HepG2 (cell line): ENCODE measurements around the gene CIAO2B. TPM values are rescaled to one million over a fixed set of nuclear protein-coding genes. Genes with fewer than 3 reads are reported as not detected.

Experiments
- CBX1 ChIP-seq: IDR thresholded peaks from one replicate; pipeline ENCODE4 v1.6.1; 2016; ENCODE audit warnings: antibody characterized with exemption, low read depth
- CEBPG ChIP-seq: IDR thresholded peaks from 2 replicates; pipeline ENCODE4 v1.6.1; 2016
- ERF ChIP-seq: IDR thresholded peaks from 2 replicates; pipeline ENCODE4 v1.6.1; 2018; ENCODE audit warnings: missing biosample characterization, missing genetic modification reagents
- FOXK1 ChIP-seq: sonication (generic); formaldehyde crosslinking; IDR thresholded peaks from 2 replicates; pipeline ENCODE4 v1.4.0; 2020; ENCODE audit warnings: low read depth, missing genetic modification reagents, borderline replicate concordance
- GFI1 ChIP-seq: sonication (generic); formaldehyde crosslinking; IDR thresholded peaks from 2 replicates; pipeline ENCODE4 v1.5.0; 2020; ENCODE audit warnings: missing genetic modification reagents, mild to moderate bottlenecking, borderline replicate concordance
- GLI4 ChIP-seq: sonication (generic); formaldehyde crosslinking; IDR thresholded peaks from 2 replicates; pipeline ENCODE4 v1.5.1; 2020; ENCODE audit warnings: missing genetic modification reagents, mild to moderate bottlenecking, moderate library complexity, borderline replicate concordance
- HDAC1 ChIP-seq: sonication (generic); formaldehyde crosslinking; IDR thresholded peaks from 2 replicates; pipeline ENCODE4 v1.5.1; 2020; ENCODE audit warnings: mild to moderate bottlenecking, missing genetic modification reagents
- HNRNPLL ChIP-seq: fragments of 200-400 bp; formaldehyde crosslinking; IDR thresholded peaks from 2 replicates; pipeline ENCODE4 v1.6.1; 2017; ENCODE audit warnings: mild to moderate bottlenecking, low read depth, low read length; ENCODE audit not compliant: poor library complexity, severe bottlenecking
- HNRNPUL1 ChIP-seq: fragments of 200-400 bp; formaldehyde crosslinking; IDR thresholded peaks from 2 replicates; pipeline ENCODE4 v1.6.1; 2017; ENCODE audit warnings: low read depth, mild to moderate bottlenecking, low read length, moderate library complexity
- KAT2B ChIP-seq: fragments of 150-350 bp; IDR thresholded peaks from 2 replicates; pipeline ENCODE4 v1.6.1; 2014; ENCODE audit warnings: low read depth, low read length, borderline replicate concordance
- MAF1 ChIP-seq: sonication (generic); formaldehyde crosslinking; IDR thresholded peaks from 2 replicates; pipeline ENCODE4 v1.5.0; 2020; ENCODE audit warnings: missing genetic modification reagents, borderline replicate concordance
- MED1 ChIP-seq: sonication (generic); formaldehyde crosslinking; IDR thresholded peaks from 2 replicates; pipeline ENCODE4 v1.4.0; 2020; ENCODE audit warnings: missing genetic modification reagents
- MEIS1 ChIP-seq: sonication (generic); formaldehyde crosslinking; IDR thresholded peaks from 2 replicates; pipeline ENCODE4 v1.9.0; 2021; ENCODE audit warnings: mild to moderate bottlenecking, missing genetic modification reagents, moderate library complexity, borderline replicate concordance
- MXD4 ChIP-seq: IDR thresholded peaks from 2 replicates; pipeline ENCODE4 v1.6.1; 2016; ENCODE audit warnings: mild to moderate bottlenecking, missing biosample characterization, missing genetic modification reagents
- RARA ChIP-seq: IDR thresholded peaks from 2 replicates; pipeline ENCODE4 v1.6.1; 2016; ENCODE audit warnings: missing genetic modification reagents, missing compliant biosample characterization
- REXO4 ChIP-seq: sonication (generic); formaldehyde crosslinking; IDR thresholded peaks from 2 replicates; pipeline ENCODE4 v1.8.0; 2022; ENCODE audit warnings: missing genetic modification reagents, mild to moderate bottlenecking, borderline replicate concordance
- SIX4 ChIP-seq: sonication (generic); formaldehyde crosslinking; IDR thresholded peaks from 2 replicates; pipeline ENCODE4 v1.4.0; 2020; ENCODE audit warnings: missing genetic modification reagents
- TCF12 ChIP-seq, 2 experiments: fragments of 450-650 bp in 1 of 2; sonication (generic) in 1 of 2; formaldehyde crosslinking in 1 of 2; IDR thresholded peaks; 2 replicates each; pipeline versions ENCODE4 v1.6.1 to v1.8.0; 2017 to 2022; ENCODE audit warnings: antibody characterized with exemption in 1 of 2, mild to moderate bottlenecking in 1 of 2, missing genetic modification reagents in 1 of 2, moderate library complexity in 1 of 2
- TCF7L2 ChIP-seq: IDR thresholded peaks from 2 replicates; pipeline ENCODE4 v1.6.1; 2011; ENCODE audit warnings: mild to moderate bottlenecking, low read depth, low read length, moderate library complexity
- ZBTB20 ChIP-seq: sonication (generic); formaldehyde crosslinking; IDR thresholded peaks from 2 replicates; pipeline ENCODE4 v1.8.1; 2023; ENCODE audit warnings: missing genetic modification reagents, low read depth, mild to moderate bottlenecking, borderline replicate concordance
- ZBTB7A ChIP-seq: sonication (generic); formaldehyde crosslinking; IDR thresholded peaks from 2 replicates; pipeline ENCODE4 v1.8.0; 2022; ENCODE audit warnings: mild to moderate bottlenecking, missing genetic modification reagents
- ZNF256 ChIP-seq: sonication (generic); formaldehyde crosslinking; conservative IDR thresholded peaks from 2 replicates; pipeline ENCODE4 v1.4.0; 2020; ENCODE audit warnings: missing genetic modification reagents
- ZNF317 ChIP-seq: sonication (generic); formaldehyde crosslinking; IDR thresholded peaks from 2 replicates; pipeline ENCODE4 v1.5.0; 2020; ENCODE audit warnings: mild to moderate bottlenecking, missing genetic modification reagents
- ZNF598 ChIP-seq: sonication (generic); formaldehyde crosslinking; IDR thresholded peaks from 2 replicates; pipeline ENCODE4 v1.5.1; 2020; ENCODE audit warnings: mild to moderate bottlenecking, missing genetic modification reagents, borderline replicate concordance
- ZNF781 ChIP-seq: sonication (generic); formaldehyde crosslinking; IDR thresholded peaks from 2 replicates; pipeline ENCODE4 v1.5.1; 2020; ENCODE audit warnings: borderline replicate concordance, mild to moderate bottlenecking, missing genetic modification reagents; ENCODE audit errors: not compliant biosample characterization
- ZNF788 ChIP-seq: sonication (generic); formaldehyde crosslinking; IDR thresholded peaks from 2 replicates; pipeline ENCODE4 v1.5.0; 2020; ENCODE audit warnings: mild to moderate bottlenecking, missing genetic modification reagents, borderline replicate concordance
- ZNF790 ChIP-seq: sonication (generic); formaldehyde crosslinking; IDR thresholded peaks from 2 replicates; pipeline ENCODE4 v1.8.0; 2022; ENCODE audit warnings: missing genetic modification reagents, mild to moderate bottlenecking, borderline replicate concordance
- ZNF891 ChIP-seq: sonication (generic); formaldehyde crosslinking; IDR thresholded peaks from 2 replicates; pipeline ENCODE4 v1.5.0; 2020; ENCODE audit warnings: mild to moderate bottlenecking, missing genetic modification reagents
- ZSCAN20 ChIP-seq: sonication (generic); formaldehyde crosslinking; IDR thresholded peaks from 2 replicates; pipeline ENCODE4 v1.4.0; 2020; ENCODE audit warnings: missing genetic modification reagents, mild to moderate bottlenecking, borderline replicate concordance
- polyA plus RNA-seq, 8 experiments: library from polyadenylated mRNA; depleted of rRNA in 3 of 8; stranded (reverse) in 7 of 8; unstranded in 1 of 8; fragments of >200 nt; fragmentation: Illumina TruSeq in 4 of 8; extraction: Trizol in 4 of 8; gene quantifications; 2 replicates each; pipeline versions ENCODE4 v1.2.1 to v1.2.3, GENCODE V29; 2011 to 2016; ENCODE audit warnings: low read depth in 4 of 8, missing spikeins in 1 of 8, mixed read lengths in 1 of 8; ENCODE audit not compliant: insufficient read depth in 1 of 8
- total RNA-seq, 5 experiments: library from RNA; depleted of rRNA; stranded (reverse); fragments of >200 nt; fragmentation: Illumina TruSeq; extraction: Trizol; gene quantifications; 2 replicates each; pipeline ENCODE4 v1.2.3, GENCODE V29; 2016; ENCODE audit warnings: low read depth in 1 of 5
- TF ChIP-seq, protein P1 (sequence below): IDR thresholded peaks from 2 replicates; pipeline ENCODE4 v1.6.1; 2016; ENCODE audit warnings: missing genetic modification reagents, missing compliant biosample characterization
- TF ChIP-seq, protein P2 (sequence below): sonication (generic); formaldehyde crosslinking; IDR thresholded peaks from 2 replicates; pipeline ENCODE4 v1.8.1; 2023; ENCODE audit warnings: mild to moderate bottlenecking, missing genetic modification reagents

CIAO2B gene
- total and polyA plus RNA-seq, 2 of the 13 experiments (the other 11 are each of a cell fraction or from before 2014, with no cell fraction given): 157 to 293 TPM

DNA sequence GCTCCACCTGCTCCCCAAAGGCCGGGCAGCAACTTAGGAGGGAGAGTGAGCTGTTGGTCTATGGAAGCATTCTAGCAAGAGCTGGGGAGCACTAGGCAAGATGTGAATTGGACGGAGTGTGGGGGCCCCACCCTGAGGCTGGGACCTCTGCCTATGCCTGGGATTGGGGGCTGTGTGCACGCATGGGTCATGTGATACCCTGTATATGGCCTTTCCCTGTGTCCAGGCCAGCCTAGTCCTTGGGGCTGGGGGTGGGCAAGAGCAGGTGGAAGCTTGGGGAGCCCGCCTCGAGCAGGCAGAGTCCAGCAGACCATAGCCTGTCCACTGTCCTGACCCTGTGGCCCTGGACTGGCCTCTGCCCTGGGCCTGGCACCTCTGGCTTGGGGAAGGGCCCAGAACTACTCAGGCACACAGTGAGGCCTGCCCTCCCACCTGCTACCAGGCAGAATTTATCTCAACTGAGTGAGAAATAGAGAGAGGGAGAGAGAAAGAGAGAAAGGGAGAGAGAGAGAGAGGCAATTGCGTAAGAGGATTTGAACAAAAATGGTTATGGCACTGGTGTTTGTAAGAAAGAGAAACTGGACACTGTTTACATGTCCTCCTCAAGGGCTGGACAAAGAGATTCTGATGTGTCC, 34.8 kb downstream of the CIAO2B start (continued):
- TF ChIP-seq REXO4: no peak
- TF ChIP-seq, protein P1, sequence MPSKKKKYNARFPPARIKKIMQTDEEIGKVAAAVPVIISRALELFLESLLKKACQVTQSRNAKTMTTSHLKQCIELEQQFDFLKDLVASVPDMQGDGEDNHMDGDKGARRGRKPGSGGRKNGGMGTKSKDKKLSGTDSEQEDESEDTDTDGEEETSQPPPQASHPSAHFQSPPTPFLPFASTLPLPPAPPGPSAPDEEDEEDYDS (CRISPR knock-in tag): no peak
- TF ChIP-seq CEBPG (CRISPR knock-in tag): peak; percentile 89
- 0 out of 2 replicates have a peak, but pooled peaks have one; percentile 21 for TF ChIP-seq FOXK1 (CRISPR knock-in tag)
- TF ChIP-seq ZSCAN20 (CRISPR knock-in tag): no peak
- TF ChIP-seq ZBTB7A (CRISPR knock-in tag): 0 out of 2 replicates have a peak, but pooled peaks have one; percentile 61
- TF ChIP-seq ZNF788 (CRISPR knock-in tag): peak; percentile 17; the same call in 1 of the 2 replicates
- no peak for TF ChIP-seq HNRNPUL1
- TF ChIP-seq ERF (CRISPR knock-in tag): peak; percentile 40; the same call in 1 of the 2 replicates
- TF ChIP-seq, protein P2, sequence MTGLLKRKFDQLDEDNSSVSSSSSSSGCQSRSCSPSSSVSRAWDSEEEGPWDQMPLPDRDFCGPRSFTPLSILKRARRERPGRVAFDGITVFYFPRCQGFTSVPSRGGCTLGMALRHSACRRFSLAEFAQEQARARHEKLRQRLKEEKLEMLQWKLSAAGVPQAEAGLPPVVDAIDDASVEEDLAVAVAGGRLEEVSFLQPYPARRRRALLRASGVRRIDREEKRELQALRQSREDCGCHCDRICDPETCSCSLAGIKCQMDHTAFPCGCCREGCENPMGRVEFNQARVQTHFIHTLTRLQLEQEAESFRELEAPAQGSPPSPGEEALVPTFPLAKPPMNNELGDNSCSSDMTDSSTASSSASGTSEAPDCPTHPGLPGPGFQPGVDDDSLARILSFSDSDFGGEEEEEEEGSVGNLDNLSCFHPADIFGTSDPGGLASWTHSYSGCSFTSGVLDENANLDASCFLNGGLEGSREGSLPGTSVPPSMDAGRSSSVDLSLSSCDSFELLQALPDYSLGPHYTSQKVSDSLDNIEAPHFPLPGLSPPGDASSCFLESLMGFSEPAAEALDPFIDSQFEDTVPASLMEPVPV (CRISPR knock-in tag): no peak
- no peak for TF ChIP-seq SIX4 (CRISPR knock-in tag)
- TF ChIP-seq HDAC1 (CRISPR knock-in tag): peak; percentile 35; the same call in 1 of the 2 replicates
- no peak for TF ChIP-seq TCF7L2
- no peak for TF ChIP-seq ZNF256 (CRISPR knock-in tag)
- TF ChIP-seq HNRNPLL: no peak
- no peak for TF ChIP-seq GLI4 (CRISPR knock-in tag)
- no peak for TF ChIP-seq MAF1
- no peak for TF ChIP-seq ZNF790 (CRISPR knock-in tag)
- no peak for TF ChIP-seq TCF12 (IDR thresholded peaks at IDR 0.05)
- no peak for TF ChIP-seq TCF12 (CRISPR knock-in tag; IDR thresholded peaks at IDR 0.05)
- TF ChIP-seq ZNF781 (CRISPR knock-in tag): no peak
- TF ChIP-seq ZNF317 (CRISPR knock-in tag): no peak
- TF ChIP-seq GFI1 (CRISPR knock-in tag): peak; percentile 34; the same call in 1 of the 2 replicates
- no peak for TF ChIP-seq KAT2B
- no peak for TF ChIP-seq MED1
- no peak for TF ChIP-seq CBX1
- no peak for TF ChIP-seq MEIS1
- TF ChIP-seq RARA (CRISPR knock-in tag): peak; percentile 24; the same call in 1 of the 2 replicates
- TF ChIP-seq ZNF598 (CRISPR knock-in tag): peak; percentile 92; the same call in 1 of the 2 replicates
- 0 out of 2 replicates have a peak, but pooled peaks have one; percentile 51 for TF ChIP-seq ZNF891
- no peak for TF ChIP-seq MXD4
- TF ChIP-seq ZBTB20 (CRISPR knock-in tag): no peak
